GM13976 (cell line): ENCODE measurements around the gene DRD1.
A peak's percentile ranks its signal among the peaks of the same experiment; 100 is the strongest.

Experiments used
- DNase-seq: peaks from one replicate; pipeline ENCODE4 v3.0.0; 2012; ENCODE audit warnings: low spot score
- CTCF ChIP-seq: IDR thresholded peaks from 2 replicates; pipeline ENCODE4 v1.5.1; 2012; ENCODE audit warnings: borderline replicate concordance, mild to moderate bottlenecking; ENCODE audit not compliant: insufficient read depth; ENCODE audit errors: extremely low read depth, missing control alignments, control extremely low read depth
- in situ Hi-C: fragments of 300-500 bp; cut with MboI; formaldehyde crosslinking; loops from one replicate; pipeline ENCODE4 v1.12.0; 2022; ENCODE audit warnings: low sequenced_read_pairs, mixed read lengths, inconsistent platforms; ENCODE audit not compliant: unreplicated experiment

DRD1 gene

GRCh38 chr5:175478008-175478383 is 34.0 kb upstream of the DRD1 start:
- no peak for TF ChIP-seq CTCF
- DNase-seq = peak; percentile 28
- in situ Hi-C loops = no loop called here

- in situ Hi-C loops = no loop called here
- TF ChIP-seq CTCF = no peak
- no peak for DNase-seq
These were observed 33.5 kb upstream of the DRD1 start for GRCh38 chr5:175477440-175477839.

GRCh38 chr5:175475248-175475647 is 31.3 kb upstream of the DRD1 start:
- TF ChIP-seq CTCF = no peak
- DNase-seq = no peak
- in situ Hi-C loops = no loop called here

- TF ChIP-seq CTCF = no peak
- in situ Hi-C loops = no loop called here
- no peak for DNase-seq
These were observed 28.4 kb upstream of the DRD1 start for GRCh38 chr5:175472378-175472777.

- no peak for DNase-seq
- in situ Hi-C loops = no loop called here
These were observed 27.6 kb upstream of the DRD1 start for GRCh38 chr5:175471628-175472027.

GRCh38 chr5:175471196-175471595 is 27.2 kb upstream of the DRD1 start:
- DNase-seq = no peak
- in situ Hi-C loops = no loop called here
- no peak for TF ChIP-seq CTCF

More at GRCh38 chr5:175471628-175472027, 27.6 kb upstream of the DRD1 start:
- no peak for TF ChIP-seq CTCF

GRCh38 chr5:175470781-175471180 is 26.8 kb upstream of the DRD1 start:
- in situ Hi-C loops = no loop called here
- TF ChIP-seq CTCF = no peak
- DNase-seq = no peak
